Neuronal stem cell (in vitro differentiated cells): ENCODE measurements around the gene ARHGAP26.

Experiments used
- DNase-seq: peaks from one replicate; pipeline ENCODE4 v3.0.0-alpha.2; 2013; ENCODE audit warnings: low spot score
- H2AFZ ChIP-seq: one replicate; pipeline ENCODE4 v1.6.1; 2013; ENCODE audit warnings: mild to moderate bottlenecking, low read length, inconsistent platforms
- H2AK5ac ChIP-seq: 2 replicates; pipeline ENCODE4 v1.6.1; 2013; ENCODE audit warnings: low read depth, mild to moderate bottlenecking, inconsistent platforms, low read length, moderate library complexity, mixed read lengths
- H2BK120ac ChIP-seq: 2 replicates; pipeline ENCODE4 v1.6.1; 2013; ENCODE audit warnings: low read depth, mild to moderate bottlenecking, inconsistent platforms, low read length, moderate library complexity, mixed read lengths
- H2BK12ac ChIP-seq: one replicate; pipeline ENCODE4 v1.6.1; 2013; ENCODE audit warnings: low read length, inconsistent platforms
- H2BK15ac ChIP-seq: 2 replicates; pipeline ENCODE4 v1.6.1; 2013; ENCODE audit warnings: mild to moderate bottlenecking, low read length, inconsistent platforms, mixed read lengths
- H2BK5ac ChIP-seq: one replicate; pipeline ENCODE4 v1.6.1; 2013; ENCODE audit warnings: inconsistent platforms, mild to moderate bottlenecking, low read length, moderate library complexity
- H3K14ac ChIP-seq: one replicate; pipeline ENCODE4 v1.6.1; 2013; ENCODE audit warnings: low read length, inconsistent platforms
- H3K18ac ChIP-seq: 2 replicates; pipeline ENCODE4 v1.6.1; 2013; ENCODE audit warnings: low read length, inconsistent platforms
- H3K23ac ChIP-seq: 2 replicates; pipeline ENCODE4 v1.6.1; 2013; ENCODE audit warnings: low read depth, mild to moderate bottlenecking, mixed read lengths, low read length, inconsistent platforms; ENCODE audit not compliant: poor library complexity
- H3K27ac ChIP-seq: replicated peaks from 3 replicates; pipeline ENCODE4 v1.5.1; 2013; ENCODE audit warnings: low read length, inconsistent platforms
- H3K27me3 ChIP-seq, 3 experiments: 2 replicates each; pipeline ENCODE4 v1.6.1; 2013; ENCODE audit warnings: low read length in 3 of 3, mild to moderate bottlenecking in 2 of 3, inconsistent platforms in 1 of 3, low read depth in 1 of 3, mixed read lengths in 1 of 3, moderate library complexity in 1 of 3; ENCODE audit not compliant: control insufficient read depth in 3 of 3, insufficient read depth in 3 of 3
- H3K36me3 ChIP-seq, 2 donors: replicated peaks in 1 of 2; 2 replicates each; pipeline ENCODE4 v1.6.1; 2013; ENCODE audit warnings: low read length in 2 of 2; ENCODE audit not compliant: control insufficient read depth in 2 of 2, insufficient read depth in 2 of 2
- H3K4ac ChIP-seq: 2 replicates; pipeline ENCODE4 v1.6.1; 2013; ENCODE audit warnings: inconsistent platforms, mild to moderate bottlenecking, low read length, moderate library complexity
- H3K4me1 ChIP-seq, 2 donors: 1 replicate in 1 of 2; 2 replicates in 1 of 2; pipeline ENCODE4 v1.6.1; 2013; ENCODE audit warnings: low read length in 2 of 2, low read depth in 1 of 2; ENCODE audit not compliant: control insufficient read depth in 2 of 2, insufficient read depth in 1 of 2
- H3K4me2 ChIP-seq: one replicate; pipeline ENCODE4 v1.6.1; 2013; ENCODE audit warnings: mild to moderate bottlenecking, low read length, inconsistent platforms; ENCODE audit not compliant: insufficient read depth, poor library complexity, severe bottlenecking
- H3K4me3 ChIP-seq, 2 donors: 2 replicates each; pipeline ENCODE4 v1.5.1; 2013; ENCODE audit warnings: low read length in 2 of 2, mild to moderate bottlenecking in 2 of 2, inconsistent platforms in 1 of 2, moderate library complexity in 1 of 2
- H3K79me1 ChIP-seq: one replicate; pipeline ENCODE4 v1.6.1; 2013; ENCODE audit warnings: low read depth, mild to moderate bottlenecking, inconsistent platforms, low read length, moderate library complexity
- H3K9ac ChIP-seq: one replicate; pipeline ENCODE4 v1.6.1; 2013; ENCODE audit warnings: mild to moderate bottlenecking, low read depth, low read length, inconsistent platforms; ENCODE audit not compliant: poor library complexity
- H3K9me3 ChIP-seq, 2 donors: replicated peaks in 1 of 2; 2 replicates each; pipeline versions ENCODE3 to v1.6.1; 2013; ENCODE audit warnings: low read length in 2 of 2, mild to moderate bottlenecking in 2 of 2, inconsistent platforms in 1 of 2, low read depth in 1 of 2, mixed read lengths in 1 of 2, moderate library complexity in 1 of 2; ENCODE audit not compliant: control insufficient read depth in 2 of 2, insufficient read depth in 1 of 2
- H4K8ac ChIP-seq: one replicate; pipeline ENCODE4 v1.6.1; 2013; ENCODE audit warnings: low read depth, mild to moderate bottlenecking, inconsistent platforms, low read length, moderate library complexity
- H4K91ac ChIP-seq: one replicate; pipeline ENCODE4 v1.6.1; 2013; ENCODE audit warnings: low read length, low read depth, mild to moderate bottlenecking, inconsistent platforms; ENCODE audit not compliant: poor library complexity
- WGBS, 2 donors: extraction: QIAGEN DNeasy Blood & Tissue Kit; methylation state at CpG; one replicate each; pipeline ENCODE4 v1.1.7; 2013; ENCODE audit warnings: missing lambda C conversion rate in 2 of 2, mixed read lengths in 1 of 2; ENCODE audit not compliant: insufficient read length in 2 of 2, insufficient replicate concordance in 1 of 2; ENCODE audit errors: extremely low coverage in 2 of 2; 5-methylcytosine and 5-hydroxymethylcytosine counted together

ARHGAP26 gene

GRCh38 chr5:142810081-142810480 lies 39.9 kb downstream of the ARHGAP26 start:
- Histone ChIP-seq H3K23ac (no peak overlapping the region), H2BK15ac (no peak overlapping the region), H2BK5ac (no peak overlapping the region), H3K4me3 (no peak overlapping the region), H2AFZ (no peak overlapping the region), H3K4me1 (peaks cover 9 to 10% of the 10 kb centered on the region in 2 donors), H3K79me1 (no peaks in the 10 kb centered on the region), H4K8ac (no peak overlapping the region), H3K9me3 (no peaks in the 10 kb centered on the region), H3K14ac (no peak overlapping the region), H3K36me3 (no peaks in the 10 kb centered on the region), H3K27me3 (no peaks in the 10 kb centered on the region), H3K4me2 (no peak overlapping the region), H3K9ac (no peak overlapping the region), H3K27ac (no peak overlapping the region), H3K18ac (no peak overlapping the region), H3K4ac (no peak overlapping the region), H4K91ac (no peak overlapping the region), H2AK5ac (no peak overlapping the region), H2BK12ac (no peak overlapping the region), H2BK120ac (no peak overlapping the region)
- no CpG with 5 or more reads among the region's 1 CpG for WGBS, 2 donors
- DNase-seq, result no peak

- Histone ChIP-seq H3K4me2 (no peak overlapping the region), H3K27ac (no peak overlapping the region), H4K91ac (no peak overlapping the region), H3K23ac (no peak overlapping the region), H3K9me3 (no peaks in the 10 kb centered on the region), H3K79me1 (no peaks in the 10 kb centered on the region), H3K27me3 (no peaks in the 10 kb centered on the region), H3K9ac (no peak overlapping the region), H3K4me3 (no peak overlapping the region), H2AFZ (no peak overlapping the region), H2BK120ac (no peak overlapping the region), H2BK12ac (no peak overlapping the region), H4K8ac (no peak overlapping the region), H3K18ac (no peak overlapping the region), H3K4me1 (peaks cover 9 to 10% of the 10 kb centered on the region in 2 donors), H2BK15ac (no peak overlapping the region), H2BK5ac (no peak overlapping the region), H3K4ac (no peak overlapping the region), H3K14ac (no peak overlapping the region), H2AK5ac (no peak overlapping the region), H3K36me3 (no peaks in the 10 kb centered on the region)
- no CpG with 5 or more reads among the region's 6 CpGs for WGBS, 2 donors
- no peak for DNase-seq
Measured at GRCh38 chr5:142810743-142811290, 40.6 kb downstream of the ARHGAP26 start.

GRCh38 chr5:142811866-142812557 lies 41.8 kb downstream of the ARHGAP26 start:
- H4K91ac ChIP-seq, result no peak overlapping the region
- H3K4me2 ChIP-seq, result no peak overlapping the region
- H3K14ac ChIP-seq, result no peak overlapping the region
- no peaks in the 10 kb centered on the region for H3K79me1 ChIP-seq
- no peak overlapping the region for H2AFZ ChIP-seq
- peaks cover 9 to 14% of the 10 kb centered on the region in 2 donors for H3K4me1 ChIP-seq
- no peak overlapping the region for H3K23ac ChIP-seq
- H3K27me3 ChIP-seq, result no peaks in the 10 kb centered on the region
- no peak overlapping the region for H3K9ac ChIP-seq
- no peak overlapping the region for H2BK120ac ChIP-seq
- no peak overlapping the region for H2BK15ac ChIP-seq
- no peak overlapping the region for H3K4ac ChIP-seq
- H2AK5ac ChIP-seq, result no peak overlapping the region
- H2BK5ac ChIP-seq, result no peak overlapping the region
- H3K9me3 ChIP-seq, result no peaks in the 10 kb centered on the region
- H3K18ac ChIP-seq, result no peak overlapping the region
- no peak overlapping the region for H2BK12ac ChIP-seq
- H3K4me3 ChIP-seq, result no peak overlapping the region
- WGBS, 2 donors, result no CpG with 5 or more reads among the region's 10 CpGs
- no peak for DNase-seq
- no peaks in the 10 kb centered on the region for H3K36me3 ChIP-seq
- no peak overlapping the region for H3K27ac ChIP-seq
- H4K8ac ChIP-seq, result no peak overlapping the region

GRCh38 chr5:142813220-142813619 lies 43.0 kb downstream of the ARHGAP26 start:
- Histone ChIP-seq H3K18ac (no peak overlapping the region), H3K79me1 (no peaks in the 10 kb centered on the region), H3K4me1 (peaks cover 2 to 14% of the 10 kb centered on the region in 2 donors), H2AFZ (no peak overlapping the region), H3K23ac (no peak overlapping the region), H3K4me3 (no peak overlapping the region), H2BK5ac (no peak overlapping the region), H3K9me3 (no peaks in the 10 kb centered on the region), H3K27me3 (no peaks in the 10 kb centered on the region), H4K8ac (no peak overlapping the region), H2BK12ac (no peak overlapping the region), H3K4me2 (no peak overlapping the region), H2BK120ac (no peak overlapping the region), H3K4ac (no peak overlapping the region), H3K27ac (no peak overlapping the region), H3K36me3 (no peaks in the 10 kb centered on the region), H3K14ac (no peak overlapping the region), H2BK15ac (no peak overlapping the region), H2AK5ac (no peak overlapping the region), H4K91ac (no peak overlapping the region), H3K9ac (no peak overlapping the region)
- no CpG with 5 or more reads among the region's 3 CpGs for WGBS, 2 donors
- DNase-seq, result no peak
